Activated CD8-positive, alpha-beta T cell treated with anti-CD3 and anti-CD28 coated beads for 36 hours (primary cell): ENCODE measurements around the gene TTI1. TPM values are rescaled to one million over a fixed set of nuclear protein-coding genes. Genes with fewer than 3 reads are reported as not detected.

Experiments
- ATAC-seq: fragments of 200-7000 bp; cut with Tn5 transposase; one replicate; pipeline ENCODE4 v1.10.0; 2021; ENCODE audit warnings: mild to moderate bottlenecking, moderate library complexity
- CTCF ChIA-PET: fragments of 350-600 bp; sonication (Branson Sonifier 250); formaldehyde crosslinking; loops from one replicate; lab custom pipeline; 2021; ENCODE audit warnings: antibody characterized with exemption; lab: Charles Lee
- POLR2A ChIA-PET: fragments of 350-600 bp; sonication (Branson Sonifier 250); formaldehyde crosslinking; loops from one replicate; lab custom pipeline; 2021; ENCODE audit warnings: antibody characterized with exemption; lab: Charles Lee
- DNase-seq: peaks from one replicate; pipeline ENCODE4 v3.0.0-alpha.2; 2020
- H3K27ac Mint-ChIP-seq: one replicate; pipeline ENCODE4 v1.8.0; 2021; ENCODE audit warnings: mild to moderate bottlenecking, mixed read lengths
- H3K27me3 Mint-ChIP-seq: one replicate; pipeline ENCODE4 v1.8.0; 2021; ENCODE audit warnings: mixed read lengths
- H3K36me3 Mint-ChIP-seq: one replicate; pipeline ENCODE4 v1.8.0; 2021; ENCODE audit warnings: low read depth, mixed read lengths
- H3K4me1 Mint-ChIP-seq: one replicate; pipeline ENCODE4 v1.8.0; 2021; ENCODE audit warnings: low read depth, mixed read lengths
- H3K4me3 Mint-ChIP-seq: one replicate; pipeline ENCODE4 v1.8.0; 2021; ENCODE audit warnings: mild to moderate bottlenecking, moderate library complexity, mixed read lengths
- H3K9me3 Mint-ChIP-seq: one replicate; pipeline ENCODE4 v1.8.0; 2021; ENCODE audit warnings: mixed read lengths
- intact Hi-C: fragments of 100-400 bp; cut with micrococcal nuclease; formaldehyde crosslinking; loops from one replicate; pipeline ENCODE4 v1.10.0; 2022
- total RNA-seq, 2 experiments: library from RNA; stranded (reverse); gene quantifications; one replicate each; pipeline ENCODE4 v1.2.3, GENCODE V29; 2021
- TF ChIP-seq, protein P1 (sequence below): fragments of 200-600 bp; IDR thresholded peaks from one replicate; pipeline ENCODE4 v1.8.0; 2022; ENCODE audit warnings: antibody characterized with exemption, mild to moderate bottlenecking

TTI1 gene
- total RNA-seq, 2 experiments from 2014 or later = 34.1 to 39.7 TPM

DNA sequence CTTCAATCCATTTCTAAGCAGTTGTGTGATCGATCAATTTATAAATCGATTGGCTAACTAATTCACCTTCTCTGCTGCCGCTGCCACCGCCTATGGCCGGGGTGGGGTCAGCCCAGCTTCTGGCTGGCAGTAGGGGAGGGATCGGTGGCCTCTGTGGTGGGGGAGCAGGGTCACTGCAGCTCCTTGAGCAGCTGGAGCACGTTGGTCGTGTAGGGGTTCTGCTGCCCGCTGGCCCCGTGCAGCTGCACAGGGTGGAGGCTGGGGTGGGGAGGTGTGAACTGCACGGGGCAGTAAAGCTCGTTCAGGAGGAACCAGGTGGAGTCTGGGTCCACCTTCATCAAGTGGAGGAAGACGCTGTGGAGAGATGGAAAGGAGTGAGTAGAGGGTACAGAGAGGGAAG lies 50.0 kb downstream of the TTI1 start:
- no peak overlapping the region for H3K27ac Mint-ChIP-seq
- peaks cover 11% of the 10 kb centered on the region for H3K36me3 Mint-ChIP-seq
- H3K4me3 Mint-ChIP-seq = no peak overlapping the region
- no peaks in the 10 kb centered on the region for H3K27me3 Mint-ChIP-seq
- DNase-seq (no peak), ATAC-seq (no peak)
- intact Hi-C loops = no loop called here
- H3K9me3 Mint-ChIP-seq = no peaks in the 10 kb centered on the region
- CTCF ChIA-PET = no interaction called here
- no peaks in the 10 kb centered on the region for H3K4me1 Mint-ChIP-seq
- POLR2A ChIA-PET = interaction anchor here (1.0 kb wide), 1 partner anchor 18 kb away, joined by 3 read pairs; no protein-coding TSS in a partner anchor
- TF ChIP-seq, protein P1, sequence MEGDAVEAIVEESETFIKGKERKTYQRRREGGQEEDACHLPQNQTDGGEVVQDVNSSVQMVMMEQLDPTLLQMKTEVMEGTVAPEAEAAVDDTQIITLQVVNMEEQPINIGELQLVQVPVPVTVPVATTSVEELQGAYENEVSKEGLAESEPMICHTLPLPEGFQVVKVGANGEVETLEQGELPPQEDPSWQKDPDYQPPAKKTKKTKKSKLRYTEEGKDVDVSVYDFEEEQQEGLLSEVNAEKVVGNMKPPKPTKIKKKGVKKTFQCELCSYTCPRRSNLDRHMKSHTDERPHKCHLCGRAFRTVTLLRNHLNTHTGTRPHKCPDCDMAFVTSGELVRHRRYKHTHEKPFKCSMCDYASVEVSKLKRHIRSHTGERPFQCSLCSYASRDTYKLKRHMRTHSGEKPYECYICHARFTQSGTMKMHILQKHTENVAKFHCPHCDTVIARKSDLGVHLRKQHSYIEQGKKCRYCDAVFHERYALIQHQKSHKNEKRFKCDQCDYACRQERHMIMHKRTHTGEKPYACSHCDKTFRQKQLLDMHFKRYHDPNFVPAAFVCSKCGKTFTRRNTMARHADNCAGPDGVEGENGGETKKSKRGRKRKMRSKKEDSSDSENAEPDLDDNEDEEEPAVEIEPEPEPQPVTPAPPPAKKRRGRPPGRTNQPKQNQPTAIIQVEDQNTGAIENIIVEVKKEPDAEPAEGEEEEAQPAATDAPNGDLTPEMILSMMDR = no peak

DNA sequence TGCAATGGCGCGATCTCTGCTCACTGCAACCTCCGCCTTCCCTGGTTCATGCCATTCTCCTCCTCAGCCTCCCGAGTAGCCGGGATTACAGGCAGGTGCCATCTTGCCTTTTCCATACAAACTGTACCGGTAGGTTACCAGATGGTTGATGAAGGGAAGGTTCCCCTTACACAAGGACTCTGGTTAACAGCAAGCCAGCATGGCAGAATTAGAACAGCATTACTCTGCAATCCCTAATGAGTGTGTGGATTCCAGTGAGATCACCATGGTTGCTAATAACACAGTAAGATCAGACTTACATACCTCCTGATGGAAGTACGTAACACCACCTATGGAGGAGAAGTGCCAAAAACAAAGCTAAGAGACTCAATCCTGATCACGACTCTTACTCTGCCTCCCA lies 51.7 kb downstream of the TTI1 start:
- ChIA-PET POLR2A (no interaction called here), CTCF (no interaction called here)
- TF ChIP-seq, protein P1 = no peak
- no peak for DNase-seq
- peaks cover 12% of the 10 kb centered on the region for H3K36me3 Mint-ChIP-seq
- no peak overlapping the region for H3K4me3 Mint-ChIP-seq
- H3K27ac Mint-ChIP-seq = no peak overlapping the region
- ATAC-seq = no peak
- intact Hi-C loops = no loop called here
- H3K9me3 Mint-ChIP-seq = no peaks in the 10 kb centered on the region
- H3K27me3 Mint-ChIP-seq = no peaks in the 10 kb centered on the region
- H3K4me1 Mint-ChIP-seq = peaks cover 10% of the 10 kb centered on the region

DNA sequence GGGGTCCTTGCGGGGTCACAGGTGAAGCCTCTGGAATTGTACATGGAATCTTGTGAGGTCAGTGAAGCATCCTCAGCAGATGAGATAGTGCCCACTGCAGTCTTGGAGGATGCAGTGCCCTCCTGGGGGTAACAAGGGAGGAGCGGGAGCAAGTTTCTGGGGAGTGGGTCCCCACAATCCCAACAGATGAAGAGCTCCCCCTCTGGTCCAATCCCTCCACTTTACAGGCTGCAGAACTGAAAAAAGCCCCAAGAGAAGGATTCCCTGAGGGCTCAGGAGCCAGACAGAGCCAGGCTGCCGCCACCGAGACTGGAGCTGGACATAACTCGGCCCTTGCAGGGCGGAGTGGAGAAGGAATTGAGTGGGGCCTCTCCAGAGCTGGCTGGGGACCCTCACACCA lies 52.4 kb downstream of the TTI1 start:
- Mint-ChIP-seq H3K27ac (no peak overlapping the region), H3K9me3 (no peaks in the 10 kb centered on the region), H3K4me3 (no peak overlapping the region), H3K36me3 (peaks cover 12% of the 10 kb centered on the region), H3K27me3 (no peaks in the 10 kb centered on the region), H3K4me1 (peaks cover 10% of the 10 kb centered on the region)
- CTCF ChIA-PET = interaction anchor here (1.1 kb wide), 1 partner anchor 8 kb away, joined by 3 read pairs; no protein-coding TSS in a partner anchor
- no peak for ATAC-seq
- TF ChIP-seq, protein P1 = no peak
- no peak for DNase-seq
- intact Hi-C loops = no loop called here
- POLR2A ChIA-PET = no interaction called here

DNA sequence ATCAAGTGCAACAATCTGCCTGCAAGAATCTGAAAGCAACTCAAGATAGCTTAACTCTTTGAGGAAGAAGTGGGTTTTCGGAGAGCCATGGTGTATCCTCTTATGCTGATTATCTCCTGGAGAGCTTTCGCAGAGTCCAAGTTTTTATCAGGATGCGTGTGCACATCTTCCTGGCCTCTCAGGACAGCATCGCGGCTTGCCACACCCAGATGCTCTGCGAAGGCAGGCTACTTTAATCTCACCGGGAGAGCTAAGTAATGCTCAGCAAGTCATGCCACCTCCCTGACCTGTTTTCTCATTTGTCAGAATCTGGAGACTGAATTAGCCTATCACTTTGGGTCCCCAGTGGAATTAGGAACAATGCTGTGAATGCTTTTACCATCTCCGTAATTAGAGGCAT lies 52.9 kb downstream of the TTI1 start:
- Mint-ChIP-seq H3K4me3 (no peak overlapping the region), H3K4me1 (peaks cover 10% of the 10 kb centered on the region), H3K36me3 (peaks cover 12% of the 10 kb centered on the region), H3K9me3 (no peaks in the 10 kb centered on the region), H3K27me3 (no peaks in the 10 kb centered on the region), H3K27ac (no peak overlapping the region)
- ATAC-seq = no peak
- CTCF ChIA-PET = interaction anchor here (1.1 kb wide), 1 partner anchor 8 kb away, joined by 3 read pairs; no protein-coding TSS in a partner anchor
- TF ChIP-seq, protein P1 = no peak
- intact Hi-C loops = no loop called here
- DNase-seq = no peak
- POLR2A ChIA-PET = no interaction called here

DNA sequence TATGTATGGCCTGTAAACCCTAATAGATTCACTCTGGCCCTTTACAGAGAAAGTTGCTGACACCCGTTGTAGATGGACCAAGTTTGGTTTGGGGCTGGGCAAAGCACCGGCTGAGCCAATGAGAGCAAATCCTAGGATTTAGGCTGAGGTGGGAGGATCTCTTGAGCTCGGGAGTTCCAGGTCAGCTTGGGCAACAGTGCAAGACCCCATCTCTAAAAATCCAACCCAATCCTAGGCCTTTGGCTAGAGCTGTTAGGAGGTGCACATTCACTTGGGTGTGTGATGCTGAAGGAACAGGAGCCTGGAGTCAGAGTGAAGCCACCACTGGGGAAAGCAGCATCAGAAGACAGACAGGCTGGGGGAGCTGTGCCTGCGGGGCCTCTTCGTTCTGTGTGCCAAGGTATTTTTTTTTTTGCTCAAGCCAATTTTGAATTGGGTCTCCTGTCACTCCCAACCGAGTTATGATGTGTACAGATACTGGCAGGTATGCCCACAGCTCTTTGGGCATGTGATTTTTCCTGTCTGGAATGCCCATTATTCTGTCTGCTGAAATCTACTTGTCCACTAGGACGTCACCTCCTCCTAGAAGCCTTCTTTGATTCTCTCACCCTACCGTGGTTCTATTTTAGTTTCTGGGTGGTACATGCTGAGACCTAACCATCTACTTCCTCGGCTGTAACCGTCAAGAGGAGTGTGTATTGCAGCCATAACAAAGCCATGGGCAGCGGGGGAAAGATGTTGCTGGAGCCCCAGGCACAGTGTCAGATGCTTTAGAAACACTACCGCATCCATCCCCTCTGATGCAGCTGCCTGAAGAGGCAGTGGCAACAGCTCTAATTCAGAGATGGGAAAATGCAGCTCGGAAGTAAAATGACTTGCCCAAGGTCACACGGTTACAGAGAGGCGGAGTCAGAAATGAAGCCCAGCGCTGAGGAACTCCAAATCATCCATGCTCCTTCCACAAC lies 54.0 kb downstream of the TTI1 start:
- TF ChIP-seq, protein P1 = no peak

More for the DNA sequence above, 54.0 kb downstream of the TTI1 start:
- no peak overlapping the region for H3K27ac Mint-ChIP-seq
- CTCF ChIA-PET = interaction anchor here (0.8 to 1.1 kb wide), 2 partner anchors 9 to 244 kb away, joined by 3 read pairs; no protein-coding TSS in a partner anchor
- peaks cover 10% of the 10 kb centered on the region for H3K4me1 Mint-ChIP-seq
- no peak for ATAC-seq
- POLR2A ChIA-PET = no interaction called here
- H3K9me3 Mint-ChIP-seq = no peaks in the 10 kb centered on the region
- no peak for DNase-seq
- H3K4me3 Mint-ChIP-seq = no peak overlapping the region
- intact Hi-C loops = no loop called here
- peaks cover 12% of the 10 kb centered on the region for H3K36me3 Mint-ChIP-seq
- H3K27me3 Mint-ChIP-seq = no peaks in the 10 kb centered on the region
